OCI-LY3 (cell line): ENCODE results near the gene PMVK.

Experiments used
- EZH2phosphoT487 ChIP-seq: fragments of 200-600 bp; shearing (Covaris generic); IDR thresholded peaks from 2 replicates; pipeline ENCODE4 v1.6.1; 2018; ENCODE audit warnings: antibody characterized with exemption, mixed run types, low read depth
- TF ChIP-seq, protein P1 (sequence below): fragments of 200-600, 300-600 bp; sonication (generic); IDR thresholded peaks from 2 replicates; pipeline ENCODE4 v1.5.1; 2014; ENCODE audit warnings: antibody characterized with exemption, low read length, low read depth

DNA sequence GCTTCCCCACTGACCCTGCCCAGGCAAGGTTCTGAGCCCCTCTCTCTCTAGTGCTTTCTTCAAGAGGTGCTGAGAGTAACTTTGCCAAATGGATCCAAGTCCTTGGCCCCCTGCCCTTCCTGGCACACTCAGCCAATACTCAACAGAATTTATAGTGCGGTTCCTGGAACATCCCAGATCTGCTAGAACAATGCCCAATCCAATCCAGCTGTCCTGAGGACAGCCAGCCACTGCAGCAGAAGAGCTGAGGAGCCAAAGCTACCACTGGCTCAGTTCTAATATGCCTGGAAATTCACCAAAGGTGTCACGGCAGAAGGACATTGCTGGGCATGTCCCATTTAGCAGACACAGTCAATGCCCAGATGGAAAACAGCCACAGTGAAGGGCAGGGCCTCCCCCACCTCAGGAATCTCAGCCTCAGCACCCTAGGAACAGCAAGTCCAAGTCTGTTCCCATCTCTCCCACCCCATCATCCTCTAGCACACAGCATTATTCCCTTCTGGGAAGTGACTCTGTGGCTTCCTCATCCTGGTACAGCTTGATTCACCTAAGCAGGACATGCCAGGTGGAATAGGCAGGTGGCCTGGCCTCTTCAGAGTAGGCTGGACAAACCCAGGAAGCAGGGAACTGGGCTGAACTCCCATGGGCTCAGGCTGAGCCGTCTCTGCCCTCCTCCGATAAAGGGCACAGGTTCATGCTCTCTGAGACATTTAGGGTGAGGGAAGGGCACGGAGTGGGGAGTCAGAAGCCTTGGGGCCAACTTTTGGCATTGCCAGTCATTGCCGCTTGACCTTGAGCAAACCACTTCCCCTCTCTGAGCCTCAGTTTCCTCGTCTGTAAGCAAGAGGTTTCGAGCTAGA is 24.6 kb downstream of the PMVK start:
- TF ChIP-seq, protein P1, sequence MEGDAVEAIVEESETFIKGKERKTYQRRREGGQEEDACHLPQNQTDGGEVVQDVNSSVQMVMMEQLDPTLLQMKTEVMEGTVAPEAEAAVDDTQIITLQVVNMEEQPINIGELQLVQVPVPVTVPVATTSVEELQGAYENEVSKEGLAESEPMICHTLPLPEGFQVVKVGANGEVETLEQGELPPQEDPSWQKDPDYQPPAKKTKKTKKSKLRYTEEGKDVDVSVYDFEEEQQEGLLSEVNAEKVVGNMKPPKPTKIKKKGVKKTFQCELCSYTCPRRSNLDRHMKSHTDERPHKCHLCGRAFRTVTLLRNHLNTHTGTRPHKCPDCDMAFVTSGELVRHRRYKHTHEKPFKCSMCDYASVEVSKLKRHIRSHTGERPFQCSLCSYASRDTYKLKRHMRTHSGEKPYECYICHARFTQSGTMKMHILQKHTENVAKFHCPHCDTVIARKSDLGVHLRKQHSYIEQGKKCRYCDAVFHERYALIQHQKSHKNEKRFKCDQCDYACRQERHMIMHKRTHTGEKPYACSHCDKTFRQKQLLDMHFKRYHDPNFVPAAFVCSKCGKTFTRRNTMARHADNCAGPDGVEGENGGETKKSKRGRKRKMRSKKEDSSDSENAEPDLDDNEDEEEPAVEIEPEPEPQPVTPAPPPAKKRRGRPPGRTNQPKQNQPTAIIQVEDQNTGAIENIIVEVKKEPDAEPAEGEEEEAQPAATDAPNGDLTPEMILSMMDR = no peak
- TF ChIP-seq EZH2phosphoT487 = no peak
